Gastrocnemius medialis (tissue), 4 donors: ENCODE results near the gene CCDC80. TPM values are rescaled to one million over a fixed set of nuclear protein-coding genes. Genes with fewer than 3 reads are reported as not detected.

Experiments
- ATAC-seq, 2 donors: fragments of 150-250 bp; one replicate each; pipeline ENCODE4 v1.9.1; 2016
- DNase-seq, 2 donors: peaks; one replicate each; pipeline ENCODE4 v3.0.0-alpha.2; 2019
- H3K27ac ChIP-seq, 4 donors: fragments of 200-600 bp; sonication (generic); 1 replicate in 1 of 4; 2 replicates in 3 of 4; pipeline ENCODE4 v1.5.1; 2016 to 2018; ENCODE audit warnings: mild to moderate bottlenecking in 2 of 4, moderate library complexity in 1 of 4
- H3K27me3 ChIP-seq, 3 donors: fragments of 200-600 bp; sonication (generic) in 2 of 3; 1 replicate in 1 of 3; 2 replicates in 2 of 3; pipeline versions ENCODE4 v1.5.1 to v1.6.0; 2016 to 2019; ENCODE audit warnings: mild to moderate bottlenecking in 1 of 3, moderate library complexity in 1 of 3
- H3K36me3 ChIP-seq, 2 donors: fragments of 200-600 bp; sonication (generic) in 1 of 2; one replicate each; pipeline ENCODE4 v1.5.1; 2017 to 2018
- H3K4me1 ChIP-seq, 2 donors: fragments of 200-600 bp; sonication (generic) in 1 of 2; one replicate each; pipeline ENCODE4 v1.5.1; 2016 to 2017; ENCODE audit warnings: mild to moderate bottlenecking in 2 of 2
- H3K4me3 ChIP-seq, 4 donors: fragments of 200-600 bp; sonication (generic) in 3 of 4; 1 replicate in 1 of 4; 2 replicates in 3 of 4; pipeline ENCODE4 v1.5.1; 2016 to 2019; ENCODE audit warnings: mild to moderate bottlenecking in 2 of 4
- H3K9me3 ChIP-seq, 3 donors: fragments of 200-600 bp; sonication (generic) in 2 of 3; 1 replicate in 1 of 3; 2 replicates in 2 of 3; pipeline ENCODE4 v1.5.1; 2016 to 2019
- POLR2A ChIP-seq, 2 donors: fragments of 450-650 bp; IDR thresholded peaks; one replicate each; pipeline ENCODE4 v1.6.1; 2017; ENCODE audit warnings: antibody characterized with exemption in 2 of 2, mild to moderate bottlenecking in 2 of 2, moderate library complexity in 2 of 2
- in situ Hi-C, 4 donors: fragments of 200-750 bp; cut with MboI; loops; one replicate each; pipeline versions ENCODE4 v1.15.0 to v1.8.0; 2017; ENCODE audit warnings: low sequenced_read_pairs in 4 of 4
- intact Hi-C: fragments of 100-400 bp; cut with DNase I; formaldehyde crosslinking; loops from one replicate; pipeline ENCODE4 v1.15.1; 2023; ENCODE audit warnings: low total_unique reads
- total RNA-seq, 4 donors: library from RNA; depleted of rRNA; stranded (reverse); fragments of >200 nt; gene quantifications; one replicate each; pipeline versions ENCODE4 v1.1.0 to v1.2.3, GENCODE V29; 2016
- TF ChIP-seq, protein P1 (sequence below), 5 experiments: fragments of 450-650 bp in 3 of 5; fragments of 200-600 bp in 2 of 5; sonication (generic) in 2 of 5; IDR thresholded peaks in 4 of 5; conservative IDR thresholded peaks in 1 of 5; 1 replicate in 4 of 5; 2 replicates in 1 of 5; pipeline ENCODE4 v1.5.1; 2016 to 2019; ENCODE audit warnings: antibody characterized with exemption in 5 of 5, mild to moderate bottlenecking in 3 of 5, moderate library complexity in 3 of 5

The CCDC80 gene
- total RNA-seq, 4 donors from 2014 or later, result 0.63 to 13.5 (median 3.4) TPM

DNA sequence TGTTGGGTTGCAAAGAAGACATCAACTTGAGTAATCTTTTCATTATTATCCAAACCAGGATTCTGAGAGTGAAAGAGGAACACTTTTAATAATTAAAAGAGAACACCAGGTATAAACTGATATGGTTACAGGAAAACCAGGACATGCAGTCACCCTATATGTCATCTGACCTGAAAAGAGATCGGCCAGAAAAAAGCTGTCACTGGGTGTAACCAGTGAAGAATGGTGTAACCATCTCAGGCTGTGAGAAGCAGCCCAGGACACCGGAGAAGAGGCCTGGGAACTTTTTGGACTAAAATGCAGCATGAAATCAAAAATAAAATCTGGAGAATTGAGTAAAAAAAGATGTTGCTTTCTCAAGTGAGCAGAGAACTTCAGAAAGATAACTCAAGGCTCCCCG lies 10.1 kb upstream of the CCDC80 start:
- Histone ChIP-seq H3K27me3 (no peaks in the 10 kb centered on the region), H3K9me3 (no peaks in the 10 kb centered on the region), H3K4me3 (no peak overlapping the region), H3K4me1 (peaks cover 3 to 9% of the 10 kb centered on the region in 2 donors), H3K27ac (no peak overlapping the region), H3K36me3 (no peaks in the 10 kb centered on the region)
- TF ChIP-seq, protein P1, sequence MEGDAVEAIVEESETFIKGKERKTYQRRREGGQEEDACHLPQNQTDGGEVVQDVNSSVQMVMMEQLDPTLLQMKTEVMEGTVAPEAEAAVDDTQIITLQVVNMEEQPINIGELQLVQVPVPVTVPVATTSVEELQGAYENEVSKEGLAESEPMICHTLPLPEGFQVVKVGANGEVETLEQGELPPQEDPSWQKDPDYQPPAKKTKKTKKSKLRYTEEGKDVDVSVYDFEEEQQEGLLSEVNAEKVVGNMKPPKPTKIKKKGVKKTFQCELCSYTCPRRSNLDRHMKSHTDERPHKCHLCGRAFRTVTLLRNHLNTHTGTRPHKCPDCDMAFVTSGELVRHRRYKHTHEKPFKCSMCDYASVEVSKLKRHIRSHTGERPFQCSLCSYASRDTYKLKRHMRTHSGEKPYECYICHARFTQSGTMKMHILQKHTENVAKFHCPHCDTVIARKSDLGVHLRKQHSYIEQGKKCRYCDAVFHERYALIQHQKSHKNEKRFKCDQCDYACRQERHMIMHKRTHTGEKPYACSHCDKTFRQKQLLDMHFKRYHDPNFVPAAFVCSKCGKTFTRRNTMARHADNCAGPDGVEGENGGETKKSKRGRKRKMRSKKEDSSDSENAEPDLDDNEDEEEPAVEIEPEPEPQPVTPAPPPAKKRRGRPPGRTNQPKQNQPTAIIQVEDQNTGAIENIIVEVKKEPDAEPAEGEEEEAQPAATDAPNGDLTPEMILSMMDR (IDR thresholded peaks at IDR 0.05 in 4 of 5, conservative IDR thresholded peaks at IDR 0.05 in 1 of 5), result no peak
- no peak for TF ChIP-seq POLR2A (IDR thresholded peaks at IDR 0.05)
- in situ Hi-C loops (no loop called here), intact Hi-C loops (no loop called here)
- no peak for DNase-seq
- ATAC-seq, result peak in 1 of 2 donors; percentile 30

GRCh38 chr3:112650482-112650881 lies 9.5 kb upstream of the CCDC80 start:
- no peaks in the 10 kb centered on the region for H3K36me3 ChIP-seq
- H3K4me3 ChIP-seq, result no peak overlapping the region
- H3K9me3 ChIP-seq, result no peaks in the 10 kb centered on the region
- TF ChIP-seq, protein P1 (IDR thresholded peaks at IDR 0.05 in 4 of 5, conservative IDR thresholded peaks at IDR 0.05 in 1 of 5), result no peak
- TF ChIP-seq POLR2A (IDR thresholded peaks at IDR 0.05), result no peak
- no peak for DNase-seq
- peaks cover 3 to 9% of the 10 kb centered on the region in 2 donors for H3K4me1 ChIP-seq
- H3K27ac ChIP-seq, result no peak overlapping the region
- intact Hi-C loops (no loop called here), in situ Hi-C loops (no loop called here)
- ATAC-seq, result no peak
- no peaks in the 10 kb centered on the region for H3K27me3 ChIP-seq

DNA sequence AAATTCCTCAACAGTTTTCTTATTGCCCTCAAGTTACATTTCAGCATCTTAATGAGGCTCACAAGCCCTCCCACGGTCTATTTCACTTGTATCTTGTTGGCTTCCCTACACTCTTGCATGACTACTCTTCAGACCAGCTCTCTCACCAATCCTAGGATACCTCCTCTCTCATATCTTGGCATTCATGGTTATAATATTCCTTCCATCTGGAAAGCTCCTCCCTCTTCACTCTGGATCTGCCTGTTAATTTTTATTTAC lies 8.5 kb upstream of the CCDC80 start:
- H3K27me3 ChIP-seq, result no peaks in the 10 kb centered on the region
- DNase-seq, result no peak
- in situ Hi-C loops, result loop anchor here in 2 of 4 donors (10.0 kb wide), 2 partner anchors 165 to 335 kb away; no protein-coding TSS in a partner anchor
- ATAC-seq, result no peak
- no peak overlapping the region for H3K4me3 ChIP-seq
- H3K9me3 ChIP-seq, result no peaks in the 10 kb centered on the region
- TF ChIP-seq POLR2A (IDR thresholded peaks at IDR 0.05), result no peak
- TF ChIP-seq, protein P1 (IDR thresholded peaks at IDR 0.05 in 4 of 5, conservative IDR thresholded peaks at IDR 0.05 in 1 of 5), result no peak
- no peaks in the 10 kb centered on the region for H3K36me3 ChIP-seq
- H3K27ac ChIP-seq, result no peak overlapping the region
- peaks cover 3 to 9% of the 10 kb centered on the region in 2 donors for H3K4me1 ChIP-seq
- intact Hi-C loops, result no loop called here

GRCh38 chr3:112647122-112647521 lies 6.2 kb upstream of the CCDC80 start:
- no peak for TF ChIP-seq POLR2A (IDR thresholded peaks at IDR 0.05)
- TF ChIP-seq, protein P1 (IDR thresholded peaks at IDR 0.05 in 4 of 5, conservative IDR thresholded peaks at IDR 0.05 in 1 of 5), result no peak
- H3K27me3 ChIP-seq, result no peaks in the 10 kb centered on the region
- no peak overlapping the region for H3K4me3 ChIP-seq
- in situ Hi-C loops, result loop anchor here in 2 of 4 donors (10.0 kb wide), 2 partner anchors 168 to 338 kb away; no protein-coding TSS in a partner anchor
- H3K4me1 ChIP-seq, result peaks cover 3 to 14% of the 10 kb centered on the region in 2 donors
- no peaks in the 10 kb centered on the region for H3K36me3 ChIP-seq
- H3K9me3 ChIP-seq, result no peaks in the 10 kb centered on the region
- intact Hi-C loops, result no loop called here
- ATAC-seq, result peak; percentile 70 to 77
- H3K27ac ChIP-seq, result no peak overlapping the region
- no peak for DNase-seq

DNA sequence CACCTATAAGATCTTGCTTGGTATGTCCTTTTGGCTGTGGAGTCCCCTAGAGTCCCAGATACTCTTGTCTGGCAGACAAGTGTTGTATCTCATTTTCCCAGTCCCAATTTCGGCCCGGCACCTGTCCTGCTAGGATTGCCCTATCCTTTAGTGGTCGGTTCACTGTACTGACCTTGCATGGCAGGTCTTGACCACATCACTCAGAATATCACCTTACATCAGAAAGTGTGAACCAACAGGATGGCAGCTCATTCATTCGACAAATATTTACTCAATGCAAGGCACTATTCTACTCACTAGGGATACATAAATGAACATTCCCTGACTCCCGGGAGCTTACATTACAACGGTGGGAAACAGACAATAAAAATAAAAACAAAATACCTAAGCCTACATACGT lies 5.7 kb upstream of the CCDC80 start:
- H3K27me3 ChIP-seq, result no peaks in the 10 kb centered on the region

More for the DNA sequence above, 5.7 kb upstream of the CCDC80 start:
- Histone ChIP-seq H3K27ac (no peak overlapping the region), H3K4me3 (no peak overlapping the region), H3K36me3 (no peaks in the 10 kb centered on the region), H3K9me3 (no peaks in the 10 kb centered on the region), H3K4me1 (peaks cover 4 to 16% of the 10 kb centered on the region in 2 donors)
- TF ChIP-seq, protein P1 (IDR thresholded peaks at IDR 0.05 in 4 of 5, conservative IDR thresholded peaks at IDR 0.05 in 1 of 5), result no peak
- TF ChIP-seq POLR2A (IDR thresholded peaks at IDR 0.05), result no peak
- intact Hi-C loops, result no loop called here
- DNase-seq (no peak), ATAC-seq (peak in 1 of 2 donors; percentile 16)
- in situ Hi-C loops, result loop anchor here in 2 of 4 donors (10.0 kb wide), 2 partner anchors 168 to 338 kb away; no protein-coding TSS in a partner anchor
